Neutrophil (primary cell): Measurements from ENCODE around the gene TNF.
A peak's percentile ranks its signal among the peaks of the same experiment; 100 is the strongest.
"Not testable (repeated sequence)": the region's sequence is repeated elsewhere in the genome, so short reads cannot be mapped to it uniquely, and the experiment has no call there.

ENCODE experiments used
- H3K27ac ChIP-seq: fragments of 200-600 bp; sonication (generic); 2 replicates; pipeline ENCODE4 v1.5.1; 2016; ENCODE audit warnings: mild to moderate bottlenecking, moderate library complexity
- H3K27me3 ChIP-seq: fragments of 200-600 bp; sonication (generic); 2 replicates; pipeline ENCODE4 v1.6.0; 2016; ENCODE audit warnings: mild to moderate bottlenecking
- H3K36me3 ChIP-seq: fragments of 200-600 bp; sonication (generic); 2 replicates; pipeline ENCODE4 v1.5.1; 2017
- H3K4me1 ChIP-seq, 2 experiments: fragments of 200-600 bp in 1 of 2; sonication (generic) in 1 of 2; 1 replicate in 1 of 2; 2 replicates in 1 of 2; pipeline versions ENCODE4 v1.5.1 to v1.6.1; 2013 to 2016; ENCODE audit warnings: low read depth in 1 of 2, low read length in 1 of 2, mild to moderate bottlenecking in 1 of 2, moderate library complexity in 1 of 2; ENCODE audit not compliant: control insufficient read depth in 1 of 2, insufficient read depth in 1 of 2
- H3K4me3 ChIP-seq, 2 experiments: fragments of 200-600 bp in 1 of 2; sonication (generic) in 1 of 2; 1 replicate in 1 of 2; 2 replicates in 1 of 2; pipeline ENCODE4 v1.5.1; 2013 to 2016; ENCODE audit warnings: low read depth in 1 of 2, low read length in 1 of 2, mild to moderate bottlenecking in 1 of 2, moderate library complexity in 1 of 2
- H3K9me3 ChIP-seq: fragments of 200-600 bp; sonication (generic); 2 replicates; pipeline ENCODE4 v1.5.1; 2016
- CTCF ChIP-seq: fragments of 200-600 bp; sonication (generic); IDR thresholded peaks from 2 replicates; pipeline ENCODE4 v1.5.1; 2016; ENCODE audit warnings: antibody characterized with exemption

The TNF gene

GRCh38 chr6:31585491-31585890 lies 10.1 kb downstream of the TNF start:
- Histone ChIP-seq H3K27ac (peak overlapping the region; percentile 96), H3K36me3 (peaks cover 26% of the 10 kb centered on the region), H3K9me3 (no peaks in the 10 kb centered on the region), H3K4me1 (peaks cover 78 to 84% of the 10 kb centered on the region in 2 experiments), H3K27me3 (no peaks in the 10 kb centered on the region), H3K4me3 (peak overlapping the region; percentile 78 to 94)
- TF ChIP-seq CTCF = peak; percentile 59

DNA sequence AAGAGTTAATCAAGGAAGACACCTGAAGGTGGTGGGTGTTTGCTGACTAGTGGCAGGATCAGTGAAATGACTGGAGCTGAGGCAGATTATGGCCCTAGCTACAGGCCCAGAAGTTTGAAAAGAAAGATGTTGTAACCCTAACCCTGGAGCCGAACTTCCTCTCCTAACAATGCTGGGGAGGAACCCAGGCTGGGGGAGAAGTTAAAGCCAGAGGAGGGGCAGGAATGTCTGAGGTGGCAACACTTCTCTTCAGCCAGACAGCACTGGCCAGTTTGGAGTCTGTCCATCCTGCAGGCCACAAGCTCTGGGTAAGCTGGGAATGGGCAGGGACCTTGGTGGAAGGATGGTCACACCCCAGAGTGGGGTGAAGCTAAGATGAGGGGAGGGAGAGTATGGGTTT lies 10.6 kb downstream of the TNF start, which contains the start of gene LST1:
LST1 (plus strand) TSS at position 270 of the 400 bp plus-strand sequence. CDS start 1,023 bp downstream, outside the sequence.
- H3K9me3 ChIP-seq = no peaks in the 10 kb centered on the region
- TF ChIP-seq CTCF = peak; percentile 16
- peak within 1 kb of the TSS; percentile 78 to 94 for H3K4me3 ChIP-seq
- peaks cover 78 to 83% of the 10 kb centered on the region in 2 experiments for H3K4me1 ChIP-seq
- H3K36me3 ChIP-seq = peaks cover 30% of the 10 kb centered on the region
- H3K27ac ChIP-seq = peak within 1 kb of the TSS; percentile 96
- H3K27me3 ChIP-seq = no peaks in the 10 kb centered on the region

- Histone ChIP-seq H3K9me3 (no peaks in the 10 kb centered on the region), H3K4me3 (peak overlapping the region; percentile 78 to 94), H3K27ac (peak overlapping the region; percentile 96), H3K27me3 (no peaks in the 10 kb centered on the region), H3K4me1 (peaks cover 78 to 80% of the 10 kb centered on the region in 2 experiments), H3K36me3 (peaks cover 37% of the 10 kb centered on the region)
- TF ChIP-seq CTCF = no peak
Observed at GRCh38 chr6:31586599-31587281, 11.4 kb downstream of the TNF start.

- no peaks in the 10 kb centered on the region for H3K27me3 ChIP-seq
- H3K4me1 ChIP-seq = peaks cover 69 to 73% of the 10 kb centered on the region in 2 experiments
- peaks cover 39% of the 10 kb centered on the region for H3K36me3 ChIP-seq
- H3K27ac ChIP-seq = peak overlapping the region; percentile 96
- peak overlapping the region; percentile 78 to 94 for H3K4me3 ChIP-seq
- no peak for TF ChIP-seq CTCF
- no peaks in the 10 kb centered on the region for H3K9me3 ChIP-seq
Observed at GRCh38 chr6:31587791-31588777, 12.7 kb downstream of the TNF start.

- Histone ChIP-seq H3K27ac (peak overlapping the region; percentile 96), H3K4me3 (peak overlapping the region; percentile 78 to 94), H3K36me3 (peaks cover 39% of the 10 kb centered on the region), H3K27me3 (no peaks in the 10 kb centered on the region), H3K4me1 (peaks cover 59 to 63% of the 10 kb centered on the region in 2 experiments), H3K9me3 (no peaks in the 10 kb centered on the region)
- TF ChIP-seq CTCF = no peak
Observed at GRCh38 chr6:31588871-31589650, 13.7 kb downstream of the TNF start.

GRCh38 chr6:31590691-31591090 lies 15.3 kb downstream of the TNF start:
- H3K4me3 ChIP-seq, H3K27me3 ChIP-seq, H3K9me3 ChIP-seq: not testable (repeated sequence)
- peaks cover 43 to 47% of the 10 kb centered on the region in 2 experiments for H3K4me1 ChIP-seq
- peaks cover 39% of the 10 kb centered on the region for H3K36me3 ChIP-seq
- H3K27ac ChIP-seq = peak overlapping the region; percentile 96
